ENCODE results near the gene ARF1.

The ARF1 gene

DNA sequence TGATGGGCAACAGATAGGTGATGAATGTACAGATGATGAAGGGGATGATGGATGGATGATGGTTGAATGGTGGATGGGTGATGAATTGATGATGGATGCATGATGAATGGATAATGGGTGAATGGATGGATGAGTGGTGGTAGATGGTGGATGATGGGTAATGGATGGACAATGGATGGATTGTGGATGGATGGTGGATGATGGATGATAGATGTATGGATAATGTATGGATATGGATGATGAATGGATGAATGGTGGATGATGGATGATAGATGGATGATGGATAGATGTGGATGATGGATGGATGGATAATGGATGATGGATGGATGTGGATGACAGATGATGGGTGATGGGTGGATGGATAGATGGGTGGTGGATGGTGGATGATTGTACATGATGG, 40.0 kb upstream of the ARF1 start:
- no peak for TF ChIP-seq MYC (IDR thresholded peaks at IDR 0.05; ENCODE audit: low read depth, low read length)
- no peak for TF ChIP-seq POLR2A (IDR thresholded peaks at IDR 0.05; ENCODE audit: extremely low read depth, insufficient read length)

DNA sequence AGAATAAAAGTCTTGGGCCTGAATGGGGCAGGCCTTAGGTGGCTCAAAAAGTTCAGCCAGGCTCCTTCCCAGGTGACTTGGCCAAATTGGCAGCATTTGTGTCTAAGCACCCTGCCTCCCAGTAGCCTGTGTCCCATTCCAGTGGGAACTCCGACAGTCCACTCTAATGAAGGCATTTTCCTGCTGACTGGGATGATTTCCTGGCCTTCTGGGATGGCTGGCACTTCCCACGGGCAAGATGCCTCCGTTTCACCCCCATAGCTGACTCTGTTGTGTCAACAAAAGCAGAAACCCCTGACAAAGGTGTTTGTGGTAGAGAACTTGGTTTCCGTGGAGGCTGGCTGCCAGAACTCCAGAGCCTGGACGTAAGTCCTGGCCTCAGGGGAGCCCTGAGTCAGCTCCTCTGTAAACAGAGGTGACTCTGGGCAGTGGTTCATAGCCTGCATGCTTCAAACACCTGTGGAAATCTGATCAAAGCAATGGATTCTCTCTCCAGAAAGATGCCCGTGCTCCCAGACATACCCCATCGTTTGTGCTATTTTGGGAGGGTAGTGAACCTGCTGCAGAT, 39.1 kb upstream of the ARF1 start:
- no peak for DNase-seq (ENCODE audit: low read depth)
- TF ChIP-seq, protein P1, sequence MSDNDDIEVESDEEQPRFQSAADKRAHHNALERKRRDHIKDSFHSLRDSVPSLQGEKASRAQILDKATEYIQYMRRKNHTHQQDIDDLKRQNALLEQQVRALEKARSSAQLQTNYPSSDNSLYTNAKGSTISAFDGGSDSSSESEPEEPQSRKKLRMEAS (IDR thresholded peaks at IDR 0.05; ENCODE audit: low read depth, low read length): no peak
- TF ChIP-seq POLR2A (IDR thresholded peaks at IDR 0.05; ENCODE audit: extremely low read depth, insufficient read length): no peak
- H3K4me3 ChIP-seq (ENCODE audit: low read depth, low read length): no peak overlapping the region

More for the DNA sequence above, 40.0 kb upstream of the ARF1 start:
- no peak overlapping the region for H3K4me3 ChIP-seq (ENCODE audit: low read depth, low read length)
- no peak for DNase-seq (ENCODE audit: low read depth)

DNA sequence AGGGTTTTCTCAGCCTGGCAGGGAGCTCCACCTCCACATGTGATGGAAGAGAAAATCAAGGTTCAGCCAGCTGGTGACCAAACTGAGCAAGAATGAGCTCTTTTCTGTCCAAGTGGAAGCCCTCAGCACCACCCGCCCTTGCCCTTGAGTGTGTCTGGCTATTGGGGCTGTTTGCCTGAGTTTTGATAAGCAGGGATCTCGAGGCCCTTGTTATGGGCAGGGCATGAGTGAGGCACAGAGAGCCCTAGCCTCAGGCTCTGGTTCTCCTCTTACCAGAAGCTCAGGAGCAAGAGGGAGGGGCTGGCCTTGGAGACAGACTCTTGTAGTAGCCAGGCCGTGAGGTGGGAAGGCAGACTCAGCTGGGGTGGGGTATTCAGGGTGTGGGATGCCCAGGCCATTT, 37.5 kb upstream of the ARF1 start:
- no peak for TF ChIP-seq MYC (IDR thresholded peaks at IDR 0.05; ENCODE audit: low read depth, low read length)
- TF ChIP-seq, protein P1 (IDR thresholded peaks at IDR 0.05; ENCODE audit: low read depth, low read length): no peak
- TF ChIP-seq POLR2A (IDR thresholded peaks at IDR 0.05; ENCODE audit: extremely low read depth, insufficient read length): no peak
- TF ChIP-seq, protein P2, sequence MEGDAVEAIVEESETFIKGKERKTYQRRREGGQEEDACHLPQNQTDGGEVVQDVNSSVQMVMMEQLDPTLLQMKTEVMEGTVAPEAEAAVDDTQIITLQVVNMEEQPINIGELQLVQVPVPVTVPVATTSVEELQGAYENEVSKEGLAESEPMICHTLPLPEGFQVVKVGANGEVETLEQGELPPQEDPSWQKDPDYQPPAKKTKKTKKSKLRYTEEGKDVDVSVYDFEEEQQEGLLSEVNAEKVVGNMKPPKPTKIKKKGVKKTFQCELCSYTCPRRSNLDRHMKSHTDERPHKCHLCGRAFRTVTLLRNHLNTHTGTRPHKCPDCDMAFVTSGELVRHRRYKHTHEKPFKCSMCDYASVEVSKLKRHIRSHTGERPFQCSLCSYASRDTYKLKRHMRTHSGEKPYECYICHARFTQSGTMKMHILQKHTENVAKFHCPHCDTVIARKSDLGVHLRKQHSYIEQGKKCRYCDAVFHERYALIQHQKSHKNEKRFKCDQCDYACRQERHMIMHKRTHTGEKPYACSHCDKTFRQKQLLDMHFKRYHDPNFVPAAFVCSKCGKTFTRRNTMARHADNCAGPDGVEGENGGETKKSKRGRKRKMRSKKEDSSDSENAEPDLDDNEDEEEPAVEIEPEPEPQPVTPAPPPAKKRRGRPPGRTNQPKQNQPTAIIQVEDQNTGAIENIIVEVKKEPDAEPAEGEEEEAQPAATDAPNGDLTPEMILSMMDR (IDR thresholded peaks at IDR 0.05; ENCODE audit: low read depth, low read length): no peak
- DNase-seq (ENCODE audit: low read depth): no peak
- H3K4me3 ChIP-seq (ENCODE audit: low read depth, low read length): no peak overlapping the region

DNA sequence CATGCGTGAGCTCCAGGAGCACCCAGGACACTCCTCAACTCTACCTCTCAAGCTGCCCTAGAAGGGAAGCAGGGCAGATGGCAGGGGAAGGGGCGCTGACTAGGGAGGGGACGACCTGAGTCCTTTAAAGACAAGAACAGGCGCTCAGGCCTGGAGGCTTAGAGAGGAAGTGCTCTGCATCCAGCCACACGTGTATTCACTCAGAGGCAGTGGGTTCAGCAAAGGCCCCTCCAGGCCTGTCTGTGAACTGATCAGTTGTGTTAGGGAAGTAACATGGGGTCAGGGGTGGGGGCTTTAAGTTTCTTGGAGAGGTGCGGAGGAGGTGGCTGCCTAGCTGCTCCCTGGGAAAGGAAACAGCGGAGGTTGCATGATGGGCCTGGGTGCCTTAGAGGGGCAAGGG, 37.1 kb upstream of the ARF1 start:
- H3K4me3 ChIP-seq (ENCODE audit: low read depth, low read length): no peak overlapping the region
- no peak for DNase-seq (ENCODE audit: low read depth)
- TF ChIP-seq, protein P2 (IDR thresholded peaks at IDR 0.05; ENCODE audit: low read depth, low read length): no peak
- TF ChIP-seq MYC (IDR thresholded peaks at IDR 0.05; ENCODE audit: low read depth, low read length): no peak
- TF ChIP-seq, protein P1 (IDR thresholded peaks at IDR 0.05; ENCODE audit: low read depth, low read length): no peak
- TF ChIP-seq POLR2A (IDR thresholded peaks at IDR 0.05; ENCODE audit: extremely low read depth, insufficient read length): no peak

DNA sequence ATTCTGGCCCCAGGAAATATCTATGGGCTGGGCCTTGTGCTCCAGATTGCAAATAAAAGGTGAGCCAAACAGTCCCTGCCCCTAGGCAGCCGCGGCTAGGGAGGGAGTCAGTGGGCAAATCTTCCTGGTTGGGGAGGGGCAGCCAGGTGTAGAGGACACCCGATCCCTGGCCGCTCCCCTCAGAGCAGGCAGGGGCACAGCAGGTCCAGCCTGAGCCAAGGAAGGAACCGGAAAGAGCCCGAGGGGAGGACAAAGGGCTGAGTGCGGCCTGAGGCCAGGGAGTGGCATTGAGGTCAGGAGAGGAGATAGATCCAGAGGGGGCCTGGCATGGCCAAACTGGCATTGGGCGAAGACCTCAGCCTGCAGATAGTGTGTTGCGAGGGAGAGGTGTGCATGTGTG, 36.6 kb upstream of the ARF1 start:
- DNase-seq (ENCODE audit: low read depth): no peak

DNA sequence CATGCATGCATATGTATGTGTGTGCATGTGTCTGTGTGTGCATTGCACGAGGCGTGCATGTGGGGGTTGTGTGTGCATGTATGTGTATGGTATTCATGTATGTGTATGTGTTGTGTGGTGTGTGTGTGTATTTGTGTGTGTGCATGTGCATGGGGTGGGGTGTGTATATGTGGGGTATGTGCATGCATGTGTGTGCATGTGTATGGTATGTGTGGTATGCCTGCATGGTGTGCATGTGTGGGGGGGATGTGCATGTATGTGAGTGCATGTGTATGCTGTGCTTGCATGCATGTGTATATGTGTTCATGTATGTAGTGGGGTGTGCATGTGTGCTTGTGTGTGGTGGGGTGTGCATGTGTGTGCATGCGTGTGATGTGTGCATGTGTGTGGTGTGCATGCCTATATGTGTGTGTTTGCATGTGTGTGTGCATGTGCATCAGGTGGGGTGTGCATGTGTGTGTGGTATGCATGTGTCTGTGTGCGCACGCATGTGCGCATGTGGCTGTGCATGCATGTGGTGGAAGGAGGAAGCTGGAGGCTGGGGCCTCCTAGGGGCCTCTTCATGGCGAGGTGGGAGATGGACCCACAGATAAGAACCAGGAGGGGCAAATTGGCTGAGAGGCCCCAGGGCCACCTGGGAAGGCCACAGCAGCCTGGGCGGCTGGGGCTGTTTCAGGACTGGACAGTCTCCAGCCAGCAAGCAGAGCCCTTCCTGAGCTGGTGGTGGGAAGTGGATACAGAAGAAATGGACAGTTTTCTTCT, 35.9 kb upstream of the ARF1 start:
- H3K4me3 ChIP-seq (ENCODE audit: low read depth, low read length): no peak overlapping the region
- no peak for DNase-seq (ENCODE audit: low read depth)
- TF ChIP-seq, protein P1 (IDR thresholded peaks at IDR 0.05; ENCODE audit: low read depth, low read length): no peak
- TF ChIP-seq POLR2A (IDR thresholded peaks at IDR 0.05; ENCODE audit: extremely low read depth, insufficient read length) (no peak), MYC (IDR thresholded peaks at IDR 0.05; ENCODE audit: low read depth, low read length) (no peak)
- TF ChIP-seq, protein P2 (IDR thresholded peaks at IDR 0.05; ENCODE audit: low read depth, low read length): no peak

More for the DNA sequence above, 36.6 kb upstream of the ARF1 start:
- H3K4me3 ChIP-seq (ENCODE audit: low read depth, low read length): no peak overlapping the region
- no peak for TF ChIP-seq MYC (IDR thresholded peaks at IDR 0.05; ENCODE audit: low read depth, low read length)
- TF ChIP-seq, protein P1 (IDR thresholded peaks at IDR 0.05; ENCODE audit: low read depth, low read length): no peak
- TF ChIP-seq POLR2A (IDR thresholded peaks at IDR 0.05; ENCODE audit: extremely low read depth, insufficient read length): no peak
- TF ChIP-seq, protein P2 (IDR thresholded peaks at IDR 0.05; ENCODE audit: low read depth, low read length): no peak

Data from NB4 (cell line).